ENCODE results near the gene SMIM29. TPM values are rescaled to one million over a fixed set of nuclear protein-coding genes. Genes with fewer than 3 reads are reported as not detected.

Gene SMIM29
- total RNA-seq, 1 experiment from 2014 or later = 25.8 TPM

- Histone ChIP-seq H2AFZ (ENCODE audit: low read length) (peak overlapping the region; percentile 49; the same call in 1 of the 2 replicates), H3K79me2 (ENCODE audit: low read length) (peaks cover 57% of the 10 kb centered on the region), H4K20me1 (ENCODE audit: low read length) (peaks cover 48% of the 10 kb centered on the region), H3K9me3 (ENCODE audit: low read length) (no peaks in the 10 kb centered on the region), H3K4me1 (ENCODE audit: insufficient read depth, low read length) (peaks cover 67% of the 10 kb centered on the region), H3K9ac (ENCODE audit: low read length) (peak overlapping the region; percentile 95), H3K4me3 (ENCODE audit: low read length) (peak overlapping the region; percentile 94), H3K27me3 (ENCODE audit: low read length) (no peaks in the 10 kb centered on the region), H3F3A (ENCODE audit: low read length, unreplicated experiment) (peaks cover 34% of the 10 kb centered on the region), H3K4me2 (ENCODE audit: low read length) (peak overlapping the region; percentile 99), H3K36me3 (ENCODE audit: low read depth, low read length) (peaks cover 50% of the 10 kb centered on the region), H3K27ac (ENCODE audit: low read length) (peak overlapping the region; percentile 75), H3K9me2 (replicated peaks; ENCODE audit: low read length) (no peaks in the 10 kb centered on the region)
- DNase-seq (peak; percentile 33), ATAC-seq (no peak)
- ChIA-PET CTCF (no interaction called here), POLR2A (ENCODE audit: unreplicated experiment) (no interaction called here)
- BruUV-seq (replicated peaks) = TSS peak; percentile 33
- no peak for TF ChIP-seq EZH2phosphoT487 (IDR thresholded peaks at IDR 0.05; ENCODE audit: borderline replicate concordance, low read length)
- no peak for TF ChIP-seq EZH2 (IDR thresholded peaks at IDR 0.05; ENCODE audit: low read length, unreplicated experiment)
- no peak for TF ChIP-seq CTCF (conservative IDR thresholded peaks at IDR 0.05; ENCODE audit: low read depth, low read length)
- intact Hi-C loops (cut with micrococcal nuclease) = no loop called here
Measured at GRCh38 chr6:34238585-34239499, 10.0 kb downstream of the SMIM29 start.

DNA sequence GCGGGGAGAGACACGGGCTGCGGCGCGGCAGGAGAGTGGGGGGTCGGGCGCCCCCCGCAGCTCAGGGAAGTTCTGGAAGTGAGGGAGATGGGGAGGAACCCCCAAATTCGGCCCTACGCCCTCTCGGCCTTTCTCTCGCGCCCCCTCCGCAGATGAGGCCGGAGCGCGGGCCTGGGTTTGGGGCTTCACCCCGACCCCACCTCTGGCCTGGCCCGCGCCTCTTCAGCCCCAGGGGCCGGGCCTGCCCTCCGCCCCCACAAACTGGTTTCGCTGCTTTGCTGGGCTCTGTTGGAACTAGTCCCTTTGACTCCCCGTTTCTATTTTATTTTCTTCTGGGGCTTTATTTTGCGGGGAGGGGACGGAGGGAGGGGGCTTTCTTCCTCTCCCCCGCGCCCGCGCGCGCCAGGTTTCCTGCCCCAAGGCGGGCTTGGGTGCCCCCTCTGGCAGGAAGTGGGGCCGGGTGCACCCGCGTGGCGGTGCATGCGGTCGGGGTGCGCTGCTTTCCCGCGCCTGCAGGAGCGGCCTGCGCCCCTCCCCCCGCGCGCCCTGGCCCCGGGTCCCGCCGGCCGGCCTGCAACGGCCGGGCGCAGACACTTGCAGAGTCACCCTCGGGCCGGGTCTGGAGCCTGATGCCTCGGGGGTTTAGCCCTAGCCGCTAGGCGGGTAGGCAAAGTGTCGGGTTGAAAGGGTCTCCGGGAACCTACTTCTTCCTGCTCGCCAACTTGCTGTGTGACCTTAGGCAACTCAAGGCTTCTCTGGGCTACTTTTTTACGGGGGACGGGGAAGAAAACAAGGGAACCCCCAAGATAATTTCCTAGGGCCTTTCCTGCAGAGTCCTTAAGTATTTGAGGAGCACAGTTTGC, 10.9 kb downstream of the SMIM29 start:
- no peaks in the 10 kb centered on the region for H3K9me2 ChIP-seq (replicated peaks; ENCODE audit: low read length)
- no peaks in the 10 kb centered on the region for H3K9me3 ChIP-seq (ENCODE audit: low read length)
- peak overlapping the region; percentile 99 for H3K4me2 ChIP-seq (ENCODE audit: low read length)
- peaks cover 48% of the 10 kb centered on the region for H4K20me1 ChIP-seq (ENCODE audit: low read length)
- H3K79me2 ChIP-seq (ENCODE audit: low read length) = peaks cover 57% of the 10 kb centered on the region
- peak overlapping the region; percentile 95 for H3K9ac ChIP-seq (ENCODE audit: low read length)
- DNase-seq (peak; percentile 55), ATAC-seq (no peak)
- H2AFZ ChIP-seq (ENCODE audit: low read length) = peak overlapping the region; percentile 49
- H3K27ac ChIP-seq (ENCODE audit: low read length) = peak overlapping the region; percentile 75
- peaks cover 45% of the 10 kb centered on the region for H3K36me3 ChIP-seq (ENCODE audit: low read depth, low read length)
- H3K4me1 ChIP-seq (ENCODE audit: insufficient read depth, low read length) = peaks cover 58% of the 10 kb centered on the region
- peaks cover 25% of the 10 kb centered on the region for H3F3A ChIP-seq (ENCODE audit: low read length, unreplicated experiment)
- BruUV-seq (replicated peaks) = no TSS peak
- TF ChIP-seq CTCF (conservative IDR thresholded peaks at IDR 0.05; ENCODE audit: low read depth, low read length) (peak; percentile 30; the same call in 1 of the 2 replicates), EZH2 (IDR thresholded peaks at IDR 0.05; ENCODE audit: low read length, unreplicated experiment) (no peak)
- CTCF ChIA-PET = no interaction called here
- POLR2A ChIA-PET (ENCODE audit: unreplicated experiment) = no interaction called here
- H3K4me3 ChIP-seq (ENCODE audit: low read length) = peak overlapping the region; percentile 94
- intact Hi-C loops (cut with micrococcal nuclease) = no loop called here
- H3K27me3 ChIP-seq (ENCODE audit: low read length) = no peaks in the 10 kb centered on the region
